RCC 7860 (cell line): ENCODE results near the gene ZBTB12.
"Not testable (repeated sequence)": the region's sequence is repeated elsewhere in the genome, so short reads cannot be mapped to it uniquely, and the experiment has no call there.

ENCODE experiments used
- DNase-seq: peaks from one replicate; pipeline ENCODE4 v3.0.0-alpha.2; 2015; ENCODE audit warnings: low spot score
- FAIRE-seq: peaks from 2 replicates; lab custom pipeline; 2012; peaks lifted over from hg19 to GRCh38; lab: Jason Lieb, UNC

Gene ZBTB12, protein sequence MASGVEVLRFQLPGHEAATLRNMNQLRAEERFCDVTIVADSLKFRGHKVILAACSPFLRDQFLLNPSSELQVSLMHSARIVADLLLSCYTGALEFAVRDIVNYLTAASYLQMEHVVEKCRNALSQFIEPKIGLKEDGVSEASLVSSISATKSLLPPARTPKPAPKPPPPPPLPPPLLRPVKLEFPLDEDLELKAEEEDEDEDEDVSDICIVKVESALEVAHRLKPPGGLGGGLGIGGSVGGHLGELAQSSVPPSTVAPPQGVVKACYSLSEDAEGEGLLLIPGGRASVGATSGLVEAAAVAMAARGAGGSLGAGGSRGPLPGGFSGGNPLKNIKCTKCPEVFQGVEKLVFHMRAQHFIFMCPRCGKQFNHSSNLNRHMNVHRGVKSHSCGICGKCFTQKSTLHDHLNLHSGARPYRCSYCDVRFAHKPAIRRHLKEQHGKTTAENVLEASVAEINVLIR

GRCh38 chr6:31901953-31902643 lies at the start of gene ZBTB12:
TSS of gene ZBTB12 (minus strand) at chr6:31902086. CDS start at chr6:31901305, 781 bp downstream.
- FAIRE-seq (no peak), DNase-seq (peak; percentile 71)

DNA sequence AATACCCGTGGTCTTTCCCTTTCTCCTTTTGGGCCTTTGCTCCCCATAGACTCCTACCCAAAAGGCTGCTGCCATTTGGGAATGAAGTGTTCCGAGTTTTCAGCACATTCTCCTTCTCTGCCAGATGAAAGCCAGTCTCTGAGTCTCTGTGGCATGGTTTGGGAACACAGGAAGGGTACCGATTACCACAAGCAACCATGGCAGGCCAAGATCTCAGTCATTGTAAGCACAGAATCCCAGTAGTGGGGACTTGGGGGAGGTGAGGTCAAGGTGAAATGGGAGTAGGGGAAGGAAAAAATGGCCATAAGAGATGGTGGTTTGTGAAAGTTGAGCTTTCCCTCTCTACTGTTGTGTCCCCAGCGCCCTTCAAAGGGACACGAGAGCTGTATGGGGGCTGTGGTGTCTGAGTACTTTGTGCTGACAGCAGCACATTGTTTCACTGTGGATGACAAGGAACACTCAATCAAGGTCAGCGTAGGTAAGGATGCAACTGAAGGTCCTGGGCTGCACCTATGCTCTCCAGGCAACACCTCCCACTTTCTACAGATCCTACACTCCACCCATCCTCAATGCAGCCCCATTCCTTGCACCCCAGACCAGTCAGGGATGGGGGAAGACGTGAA lies 48.2 kb upstream of the ZBTB12 start:
- FAIRE-seq (no peak), DNase-seq (no peak)

- FAIRE-seq: no peak
Observed at GRCh38 chr6:31948753-31949413, 47.0 kb upstream of the ZBTB12 start.

GRCh38 chr6:31948306-31948705 lies 46.4 kb upstream of the ZBTB12 start:
- FAIRE-seq (no peak), DNase-seq (no peak)

More at GRCh38 chr6:31948753-31949413, 47.0 kb upstream of the ZBTB12 start:
- peak; percentile 40 for DNase-seq

GRCh38 chr6:31947864-31948263 lies 46.0 kb upstream of the ZBTB12 start:
- FAIRE-seq: no peak
- no peak for DNase-seq

GRCh38 chr6:31947070-31947675 lies 45.3 kb upstream of the ZBTB12 start:
- FAIRE-seq (no peak), DNase-seq (no peak)

GRCh38 chr6:31946370-31946885 lies 44.5 kb upstream of the ZBTB12 start:
- FAIRE-seq (no peak), DNase-seq (no peak)

GRCh38 chr6:31945507-31946369 lies 43.9 kb upstream of the ZBTB12 start, which contains the start of gene CFB:
TSS of gene CFB (plus strand) at chr6:31946095. CDS start at chr6:31946222, 127 bp downstream.
- DNase-seq (peak; percentile 66), FAIRE-seq (no peak)

DNA sequence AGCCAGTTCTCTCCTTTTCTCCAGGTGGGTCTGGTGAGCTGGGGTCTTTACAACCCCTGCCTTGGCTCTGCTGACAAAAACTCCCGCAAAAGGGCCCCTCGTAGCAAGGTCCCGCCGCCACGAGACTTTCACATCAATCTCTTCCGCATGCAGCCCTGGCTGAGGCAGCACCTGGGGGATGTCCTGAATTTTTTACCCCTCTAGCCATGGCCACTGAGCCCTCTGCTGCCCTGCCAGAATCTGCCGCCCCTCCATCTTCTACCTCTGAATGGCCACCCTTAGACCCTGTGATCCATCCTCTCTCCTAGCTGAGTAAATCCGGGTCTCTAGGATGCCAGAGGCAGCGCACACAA lies 43.2 kb upstream of the ZBTB12 start:
- FAIRE-seq (no peak), DNase-seq (no peak)

DNA sequence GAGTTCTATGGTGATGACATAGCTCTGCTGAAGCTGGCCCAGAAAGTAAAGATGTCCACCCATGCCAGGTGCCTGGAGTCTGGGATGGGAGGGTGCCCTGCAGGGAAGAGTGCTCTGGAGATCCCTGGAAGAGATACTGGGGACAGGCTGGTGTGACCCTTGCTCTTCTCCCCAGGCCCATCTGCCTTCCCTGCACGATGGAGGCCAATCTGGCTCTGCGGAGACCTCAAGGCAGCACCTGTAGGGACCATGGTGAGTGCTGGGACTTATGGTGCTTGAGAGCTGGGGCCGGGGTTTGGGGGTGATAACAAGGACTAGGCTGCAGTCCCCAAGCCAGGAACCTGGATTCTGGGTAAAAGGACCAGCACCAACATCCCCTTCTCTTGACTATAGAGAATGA lies 41.9 kb upstream of the ZBTB12 start:
- FAIRE-seq: no peak

DNA sequence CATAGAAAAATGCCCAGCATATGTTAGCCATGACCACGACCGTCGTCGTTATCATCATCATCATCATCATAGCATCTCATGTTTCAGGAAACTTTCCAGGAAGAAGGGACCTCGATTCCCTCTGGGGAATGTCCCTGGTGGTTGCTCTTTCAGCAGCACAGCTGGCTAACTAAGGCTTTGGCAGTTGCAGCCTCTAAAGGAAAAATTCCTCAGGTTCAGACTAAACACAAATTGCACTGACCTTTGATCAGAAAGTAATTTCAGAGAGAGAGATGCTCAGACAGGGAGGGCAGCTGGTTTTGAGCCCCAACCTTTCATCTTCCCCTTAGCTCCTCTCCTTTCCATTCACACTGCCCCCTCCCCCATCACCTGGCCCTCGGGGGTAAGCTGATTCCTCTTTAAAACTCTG lies 38.4 kb upstream of the ZBTB12 start:
- DNase-seq: peak; percentile 3
- FAIRE-seq: no peak

More for the DNA sequence above, 41.9 kb upstream of the ZBTB12 start:
- DNase-seq: no peak

DNA sequence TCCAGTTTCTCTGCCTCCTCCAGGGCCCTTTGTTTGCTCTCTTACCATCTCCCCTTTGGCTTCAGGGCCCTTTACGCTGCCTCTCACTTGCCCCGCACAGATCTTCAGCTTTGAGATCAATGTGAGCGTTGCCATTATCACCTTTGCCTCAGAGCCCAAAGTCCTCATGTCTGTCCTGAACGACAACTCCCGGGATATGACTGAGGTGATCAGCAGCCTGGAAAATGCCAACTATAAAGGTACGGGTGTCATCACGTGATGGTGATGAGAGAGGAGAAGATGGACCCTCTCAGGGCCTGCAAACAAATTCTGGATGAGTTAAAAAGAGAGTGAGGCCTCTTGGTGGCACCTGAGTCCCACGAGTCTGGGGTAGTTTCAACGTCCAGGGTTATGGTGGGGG lies 33.9 kb upstream of the ZBTB12 start:
- no peak for DNase-seq

GRCh38 chr6:31935021-31935420 lies 33.1 kb upstream of the ZBTB12 start:
- FAIRE-seq (no peak), DNase-seq (no peak)

More for the DNA sequence above, 33.9 kb upstream of the ZBTB12 start:
- FAIRE-seq: no peak

DNA sequence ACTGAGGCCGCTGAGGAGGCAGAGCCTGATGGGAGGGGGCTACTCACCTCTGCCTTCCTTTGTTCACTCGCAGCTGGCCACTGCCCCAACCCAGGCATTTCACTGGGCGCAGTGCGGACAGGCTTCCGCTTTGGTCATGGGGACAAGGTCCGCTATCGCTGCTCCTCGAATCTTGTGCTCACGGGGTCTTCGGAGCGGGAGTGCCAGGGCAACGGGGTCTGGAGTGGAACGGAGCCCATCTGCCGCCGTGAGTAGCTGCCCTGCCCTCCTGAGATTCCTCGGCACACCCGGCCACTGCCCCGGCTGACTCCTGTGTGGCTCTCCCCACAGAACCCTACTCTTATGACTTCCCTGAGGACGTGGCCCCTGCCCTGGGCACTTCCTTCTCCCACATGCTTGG lies 31.7 kb upstream of the ZBTB12 start:
- FAIRE-seq (no peak), DNase-seq (no peak)

GRCh38 chr6:31932137-31932536 lies 30.3 kb upstream of the ZBTB12 start:
- FAIRE-seq, DNase-seq: not testable (repeated sequence)

GRCh38 chr6:31930962-31931361 lies 29.1 kb upstream of the ZBTB12 start:
- FAIRE-seq: no peak
- no peak for DNase-seq

- FAIRE-seq (no peak), DNase-seq (no peak)
Observed at GRCh38 chr6:31928672-31928939, 26.7 kb upstream of the ZBTB12 start.

DNA sequence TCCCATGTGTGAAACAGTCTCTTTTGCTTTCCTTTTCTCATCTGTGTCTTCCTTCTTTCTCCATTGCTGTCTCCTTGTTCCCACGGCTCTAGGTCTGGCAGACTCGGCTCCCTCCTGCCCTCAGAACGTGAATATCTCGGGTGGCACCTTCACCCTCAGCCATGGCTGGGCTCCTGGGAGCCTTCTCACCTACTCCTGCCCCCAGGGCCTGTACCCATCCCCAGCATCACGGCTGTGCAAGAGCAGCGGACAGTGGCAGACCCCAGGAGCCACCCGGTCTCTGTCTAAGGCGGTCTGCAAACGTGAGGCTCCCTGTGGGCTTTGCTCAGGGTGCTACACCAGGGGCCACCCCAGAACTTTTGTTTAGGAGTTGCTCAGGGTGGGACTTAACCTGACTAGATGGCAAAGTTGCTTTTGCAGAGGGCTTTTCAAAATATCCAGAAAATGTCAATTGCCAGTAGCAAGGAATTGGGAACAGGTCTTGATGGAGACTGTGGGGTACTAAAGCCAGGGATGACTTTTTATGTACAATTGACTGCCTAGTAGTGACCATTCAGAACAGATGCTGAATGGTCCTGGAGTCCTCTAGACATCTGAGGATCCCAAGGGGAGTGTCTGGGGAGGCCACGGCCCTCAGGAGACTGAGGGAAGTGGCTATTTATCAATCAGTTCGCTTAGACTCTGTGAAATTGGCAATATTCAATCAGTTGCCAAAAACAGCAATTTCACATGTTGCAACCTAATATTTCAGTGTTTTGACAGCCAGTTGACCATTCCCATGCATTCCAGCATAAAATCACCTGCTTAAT lies 26.2 kb upstream of the ZBTB12 start:
- DNase-seq (no peak), FAIRE-seq (no peak)
